ENCODE data around the gene TMEM147. TPM values are rescaled to one million over a fixed set of nuclear protein-coding genes. Genes with fewer than 3 reads are reported as not detected.
"Not testable (repeated sequence)": the region's sequence is repeated elsewhere in the genome, so short reads cannot be mapped to it uniquely, and the experiment has no call there.

The TMEM147 gene
- total and polyA plus RNA-seq, 2 donors = 57.0 to 141 TPM

GRCh38 chr19:35566738-35567137, 21.3 kb downstream of the TMEM147 start:
- no peak overlapping the region for H3K4me3 ChIP-seq (ENCODE audit: low read depth, low read length)
- WGBS = 73% methylated on average over 7 of the region's 7 CpGs
- H3K4me1 ChIP-seq (ENCODE audit: insufficient read depth) = no peaks in the 10 kb centered on the region

GRCh38 chr19:35569281-35569781, 23.9 kb downstream of the TMEM147 start:
- H3K4me1 ChIP-seq (ENCODE audit: insufficient read depth) = no peaks in the 10 kb centered on the region
- no peak for DNase-seq (ENCODE audit: extremely low spot score)
- no peak overlapping the region for H3K27ac ChIP-seq (ENCODE audit: low read depth)
- WGBS = 57% methylated on average over 5 of the region's 5 CpGs
- no peak overlapping the region for H3K4me3 ChIP-seq (ENCODE audit: low read depth, low read length)
- H3K36me3 ChIP-seq (ENCODE audit: insufficient read depth) = no peaks in the 10 kb centered on the region

More at GRCh38 chr19:35566738-35567137, 21.3 kb downstream of the TMEM147 start:
- Histone ChIP-seq H3K27ac (ENCODE audit: low read depth) (no peak overlapping the region), H3K36me3 (ENCODE audit: insufficient read depth) (no peaks in the 10 kb centered on the region)
- no peak for DNase-seq (ENCODE audit: extremely low spot score)

GRCh38 chr19:35571406-35571965, 26.1 kb downstream of the TMEM147 start:
- no peaks in the 10 kb centered on the region for H3K4me1 ChIP-seq (ENCODE audit: insufficient read depth)
- H3K4me3 ChIP-seq (ENCODE audit: low read depth, low read length) = no peak overlapping the region
- DNase-seq (ENCODE audit: extremely low spot score) = no peak
- H3K27ac ChIP-seq (ENCODE audit: low read depth) = no peak overlapping the region
- 91% methylated on average over 1 of the region's 1 CpG for WGBS
- no peaks in the 10 kb centered on the region for H3K36me3 ChIP-seq (ENCODE audit: insufficient read depth)

DNA sequence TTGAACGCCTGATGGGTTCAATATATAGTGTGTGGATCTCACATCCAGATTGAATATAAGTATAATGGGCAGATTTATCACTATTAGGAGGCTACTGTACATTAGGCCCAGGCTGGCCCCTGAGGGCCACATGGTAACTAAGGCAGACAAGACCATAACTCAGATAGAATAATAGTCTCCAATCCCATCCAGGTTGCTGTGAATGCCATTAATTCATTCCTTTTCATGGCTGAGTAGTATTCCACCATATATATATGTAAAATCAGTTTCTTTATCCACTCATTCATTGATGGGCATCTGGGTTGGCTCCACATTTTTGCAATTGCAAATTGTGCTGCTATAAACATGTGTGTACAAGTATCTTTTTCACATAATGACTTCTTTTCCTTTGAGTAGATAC, 32.5 kb downstream of the TMEM147 start:
- 87% methylated on average over 1 of the region's 1 CpG for WGBS
- H3K27ac ChIP-seq (ENCODE audit: low read depth) = no peak overlapping the region
- no peaks in the 10 kb centered on the region for H3K4me1 ChIP-seq (ENCODE audit: insufficient read depth)
- H3K4me3 ChIP-seq (ENCODE audit: low read depth, low read length) = no peak overlapping the region
- no peaks in the 10 kb centered on the region for H3K36me3 ChIP-seq (ENCODE audit: insufficient read depth)
- no peak for DNase-seq (ENCODE audit: extremely low spot score)

DNA sequence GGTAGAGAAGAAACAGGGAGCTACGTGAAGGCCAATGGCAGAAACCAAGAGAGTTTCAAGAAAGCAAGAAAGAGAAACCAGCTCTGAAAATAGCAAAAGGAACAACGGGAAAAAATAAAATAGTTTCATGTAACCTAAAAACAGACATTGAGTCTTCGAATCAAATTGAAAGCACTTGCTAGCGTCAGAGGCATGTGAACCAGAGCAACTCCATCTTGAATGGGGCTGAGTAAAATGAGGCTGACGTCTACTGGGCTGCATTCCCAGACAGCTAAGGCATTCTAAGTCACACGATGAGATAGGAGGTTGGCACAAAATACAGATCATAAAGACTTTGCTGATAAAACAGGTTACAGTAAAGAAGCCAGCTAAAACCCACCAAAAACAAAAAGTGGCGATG, 33.3 kb downstream of the TMEM147 start:
- no peak overlapping the region for H3K4me3 ChIP-seq (ENCODE audit: low read depth, low read length)
- no peak for DNase-seq (ENCODE audit: extremely low spot score)
- H3K4me1 ChIP-seq (ENCODE audit: insufficient read depth) = no peaks in the 10 kb centered on the region
- no peaks in the 10 kb centered on the region for H3K36me3 ChIP-seq (ENCODE audit: insufficient read depth)
- 49% methylated on average over 7 of the region's 7 CpGs for WGBS
- no peak overlapping the region for H3K27ac ChIP-seq (ENCODE audit: low read depth)

DNA sequence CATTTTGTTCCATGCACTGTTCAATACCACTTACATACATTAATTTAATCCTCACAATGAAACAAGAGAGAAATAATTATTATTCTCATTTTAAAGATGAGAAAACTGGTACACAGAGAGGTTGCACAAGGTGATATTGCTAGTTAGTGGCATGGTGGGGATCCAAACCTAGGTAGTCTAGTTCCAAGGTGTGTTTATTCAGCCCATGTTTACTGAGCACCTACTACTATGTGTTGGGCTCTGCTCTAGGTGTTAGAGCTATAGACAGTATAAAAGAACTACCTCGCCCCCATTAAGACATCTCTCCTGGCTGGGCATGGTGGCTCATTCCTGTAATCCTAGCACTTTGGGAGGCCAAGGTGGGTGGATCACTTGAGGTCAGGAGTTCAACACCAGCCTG, 37.3 kb downstream of the TMEM147 start:
- H3K27ac ChIP-seq (ENCODE audit: low read depth) = no peak overlapping the region
- DNase-seq (ENCODE audit: extremely low spot score) = no peak
- WGBS = 80% methylated on average over 1 of the region's 1 CpG
- no peaks in the 10 kb centered on the region for H3K4me1 ChIP-seq (ENCODE audit: insufficient read depth)
- H3K36me3 ChIP-seq (ENCODE audit: insufficient read depth) = no peaks in the 10 kb centered on the region
- H3K4me3 ChIP-seq (ENCODE audit: low read depth, low read length) = no peak overlapping the region

DNA sequence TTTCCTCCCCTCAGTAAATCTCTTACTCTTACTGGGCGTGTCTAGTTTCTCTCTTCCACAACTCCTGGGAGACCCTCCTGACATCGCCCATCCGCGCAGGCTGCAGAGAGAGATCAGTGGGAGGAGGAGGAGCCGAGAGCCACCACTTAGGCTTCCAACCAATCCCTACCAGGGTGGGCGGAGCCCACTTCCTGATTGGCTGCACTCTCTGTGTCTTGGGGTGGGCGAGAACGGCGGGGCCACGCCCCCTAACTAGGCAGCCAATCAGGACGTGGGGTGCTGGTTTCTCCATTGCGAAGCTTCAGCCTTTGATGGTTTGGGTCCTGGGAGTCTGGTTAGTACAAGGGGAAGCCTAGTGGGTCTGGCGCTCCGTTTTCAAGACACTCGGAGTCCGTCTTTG, 40.4 kb downstream of the TMEM147 start, which contains the start of gene PMIS2:
Gene PMIS2, plus strand, starts transcription at position 326 of the 400 bp plus-strand sequence. CDS start 87 bp downstream, outside the sequence.
- H3K4me1 ChIP-seq (ENCODE audit: insufficient read depth) = no peaks in the 10 kb centered on the region
- no peaks in the 10 kb centered on the region for H3K36me3 ChIP-seq (ENCODE audit: insufficient read depth)
- no peak for DNase-seq (ENCODE audit: extremely low spot score)
- 52% methylated on average over 16 of the region's 16 CpGs for WGBS
- no peak within 1 kb of the TSS for H3K4me3 ChIP-seq (ENCODE audit: low read depth, low read length)
- H3K27ac ChIP-seq (ENCODE audit: low read depth) = no peak within 1 kb of the TSS

DNA sequence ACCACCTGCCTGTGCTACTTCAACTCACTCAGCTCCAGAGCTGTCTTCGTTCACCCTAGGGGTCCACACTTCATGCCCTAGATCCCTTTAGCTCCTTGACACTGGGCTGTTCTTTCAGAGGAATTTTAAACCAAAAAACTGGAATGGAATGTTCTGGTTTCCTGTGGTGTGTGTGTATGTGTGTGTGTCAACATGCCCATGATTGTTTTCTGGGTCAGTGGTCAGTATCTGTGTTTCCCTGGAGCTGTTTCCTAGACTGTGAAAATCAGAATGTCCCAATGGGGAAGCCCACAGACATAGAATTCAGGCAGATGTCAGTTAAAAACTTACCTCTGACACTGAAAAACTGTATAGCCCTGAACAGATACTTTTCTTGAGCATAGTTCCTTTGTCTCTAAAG, 41.9 kb downstream of the TMEM147 start:
- Histone ChIP-seq H3K27ac (ENCODE audit: low read depth) (no peak overlapping the region), H3K36me3 (ENCODE audit: insufficient read depth) (no peaks in the 10 kb centered on the region), H3K4me3 (ENCODE audit: low read depth, low read length) (no peak overlapping the region), H3K4me1 (ENCODE audit: insufficient read depth) (no peaks in the 10 kb centered on the region)
- WGBS = 43% methylated on average over 1 of the region's 1 CpG
- DNase-seq (ENCODE audit: extremely low spot score) = no peak

GRCh38 chr19:35590875-35591274, 45.4 kb downstream of the TMEM147 start:
- no peak overlapping the region for H3K4me3 ChIP-seq (ENCODE audit: low read depth, low read length)
- no peak for DNase-seq (ENCODE audit: extremely low spot score)
- no peak overlapping the region for H3K27ac ChIP-seq (ENCODE audit: low read depth)
- WGBS = 83% methylated on average over 3 of the region's 3 CpGs
- H3K36me3 ChIP-seq (ENCODE audit: insufficient read depth) = no peaks in the 10 kb centered on the region
- no peaks in the 10 kb centered on the region for H3K4me1 ChIP-seq (ENCODE audit: insufficient read depth)

DNA sequence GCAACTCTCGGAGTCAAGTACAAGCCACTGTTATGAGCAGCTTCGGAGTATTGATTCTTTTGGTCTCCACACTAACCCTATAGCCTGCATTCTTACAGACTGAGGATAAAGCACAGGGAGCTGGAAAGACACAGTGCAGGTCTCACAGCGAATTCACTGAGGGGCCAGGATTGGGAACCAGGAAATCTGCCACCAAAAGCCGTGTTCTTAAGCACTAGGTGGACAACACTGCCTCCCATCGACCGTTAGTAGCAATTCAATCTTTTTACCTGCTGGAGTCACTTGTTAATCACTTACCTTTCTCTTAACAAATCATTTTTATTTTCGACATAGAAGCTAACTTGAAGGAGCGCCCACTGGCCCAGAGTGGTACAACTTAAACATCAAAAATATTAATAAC, 46.8 kb downstream of the TMEM147 start:
- Histone ChIP-seq H3K27ac (ENCODE audit: low read depth) (no peak overlapping the region), H3K36me3 (ENCODE audit: insufficient read depth) (no peaks in the 10 kb centered on the region), H3K4me3 (ENCODE audit: low read depth, low read length) (no peak overlapping the region), H3K4me1 (ENCODE audit: insufficient read depth) (no peaks in the 10 kb centered on the region)
- no peak for DNase-seq (ENCODE audit: extremely low spot score)
- WGBS = 21% methylated on average over 8 of the region's 8 CpGs

- 78% methylated on average over 3 of the region's 3 CpGs for WGBS
- H3K4me1 ChIP-seq (ENCODE audit: insufficient read depth); DNase-seq (ENCODE audit: extremely low spot score): not testable (repeated sequence)
Observed at GRCh38 chr19:35595026-35595425, 49.6 kb downstream of the TMEM147 start.

DNA sequence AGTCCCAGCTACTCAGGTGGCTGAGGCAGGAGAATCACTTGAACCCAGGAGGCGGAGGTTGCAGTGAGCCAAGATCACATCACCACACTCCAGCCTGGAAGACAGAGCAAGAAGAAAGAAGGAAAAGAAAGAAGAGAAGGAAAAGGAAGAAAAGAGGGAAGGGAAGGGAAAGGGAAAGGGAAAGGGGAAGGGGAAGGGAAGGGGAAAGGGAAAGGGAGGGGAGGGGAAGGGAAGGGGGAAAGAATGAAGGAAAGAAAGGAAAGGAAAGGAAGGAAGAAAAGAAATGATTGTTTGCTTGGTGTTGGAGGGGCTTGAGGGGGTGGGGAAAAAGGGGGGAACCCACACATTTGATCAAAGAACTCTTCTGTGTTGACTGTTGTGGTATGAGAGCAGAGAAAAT, 50.5 kb downstream of the TMEM147 start:
- no peak overlapping the region for H3K27ac ChIP-seq (ENCODE audit: low read depth)
- no peaks in the 10 kb centered on the region for H3K36me3 ChIP-seq (ENCODE audit: insufficient read depth)
- 98% methylated on average over 1 of the region's 1 CpG for WGBS
- no peaks in the 10 kb centered on the region for H3K4me1 ChIP-seq (ENCODE audit: insufficient read depth)
- no peak overlapping the region for H3K4me3 ChIP-seq (ENCODE audit: low read depth, low read length)
- no peak for DNase-seq (ENCODE audit: extremely low spot score)

More at GRCh38 chr19:35595026-35595425, 49.6 kb downstream of the TMEM147 start:
- H3K4me3 ChIP-seq (ENCODE audit: low read depth, low read length); H3K36me3 ChIP-seq (ENCODE audit: insufficient read depth); H3K27ac ChIP-seq (ENCODE audit: low read depth): not testable (repeated sequence)

- no peaks in the 10 kb centered on the region for H3K36me3 ChIP-seq (ENCODE audit: insufficient read depth)
- no peak overlapping the region for H3K4me3 ChIP-seq (ENCODE audit: low read depth, low read length)
- no peak for DNase-seq (ENCODE audit: extremely low spot score)
- H3K27ac ChIP-seq (ENCODE audit: low read depth) = no peak overlapping the region
- no peaks in the 10 kb centered on the region for H3K4me1 ChIP-seq (ENCODE audit: insufficient read depth)
- 65% methylated on average over 4 of the region's 4 CpGs for WGBS
Observed at GRCh38 chr19:35596366-35596999, 51.1 kb downstream of the TMEM147 start.
